ENCODE measurements around the gene OXCT1.

Gene OXCT1

GRCh38 chr5:41896230-41896629 lies 26.0 kb upstream of the OXCT1 start:
- H3K4me3 ChIP-seq (ENCODE audit: low read depth, low read length) = no peak overlapping the region
- no peak for DNase-seq (ENCODE audit: low read depth)
- TF ChIP-seq, protein P1, sequence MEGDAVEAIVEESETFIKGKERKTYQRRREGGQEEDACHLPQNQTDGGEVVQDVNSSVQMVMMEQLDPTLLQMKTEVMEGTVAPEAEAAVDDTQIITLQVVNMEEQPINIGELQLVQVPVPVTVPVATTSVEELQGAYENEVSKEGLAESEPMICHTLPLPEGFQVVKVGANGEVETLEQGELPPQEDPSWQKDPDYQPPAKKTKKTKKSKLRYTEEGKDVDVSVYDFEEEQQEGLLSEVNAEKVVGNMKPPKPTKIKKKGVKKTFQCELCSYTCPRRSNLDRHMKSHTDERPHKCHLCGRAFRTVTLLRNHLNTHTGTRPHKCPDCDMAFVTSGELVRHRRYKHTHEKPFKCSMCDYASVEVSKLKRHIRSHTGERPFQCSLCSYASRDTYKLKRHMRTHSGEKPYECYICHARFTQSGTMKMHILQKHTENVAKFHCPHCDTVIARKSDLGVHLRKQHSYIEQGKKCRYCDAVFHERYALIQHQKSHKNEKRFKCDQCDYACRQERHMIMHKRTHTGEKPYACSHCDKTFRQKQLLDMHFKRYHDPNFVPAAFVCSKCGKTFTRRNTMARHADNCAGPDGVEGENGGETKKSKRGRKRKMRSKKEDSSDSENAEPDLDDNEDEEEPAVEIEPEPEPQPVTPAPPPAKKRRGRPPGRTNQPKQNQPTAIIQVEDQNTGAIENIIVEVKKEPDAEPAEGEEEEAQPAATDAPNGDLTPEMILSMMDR (IDR thresholded peaks at IDR 0.05; ENCODE audit: low read depth, low read length, missing control alignments) = no peak

DNA sequence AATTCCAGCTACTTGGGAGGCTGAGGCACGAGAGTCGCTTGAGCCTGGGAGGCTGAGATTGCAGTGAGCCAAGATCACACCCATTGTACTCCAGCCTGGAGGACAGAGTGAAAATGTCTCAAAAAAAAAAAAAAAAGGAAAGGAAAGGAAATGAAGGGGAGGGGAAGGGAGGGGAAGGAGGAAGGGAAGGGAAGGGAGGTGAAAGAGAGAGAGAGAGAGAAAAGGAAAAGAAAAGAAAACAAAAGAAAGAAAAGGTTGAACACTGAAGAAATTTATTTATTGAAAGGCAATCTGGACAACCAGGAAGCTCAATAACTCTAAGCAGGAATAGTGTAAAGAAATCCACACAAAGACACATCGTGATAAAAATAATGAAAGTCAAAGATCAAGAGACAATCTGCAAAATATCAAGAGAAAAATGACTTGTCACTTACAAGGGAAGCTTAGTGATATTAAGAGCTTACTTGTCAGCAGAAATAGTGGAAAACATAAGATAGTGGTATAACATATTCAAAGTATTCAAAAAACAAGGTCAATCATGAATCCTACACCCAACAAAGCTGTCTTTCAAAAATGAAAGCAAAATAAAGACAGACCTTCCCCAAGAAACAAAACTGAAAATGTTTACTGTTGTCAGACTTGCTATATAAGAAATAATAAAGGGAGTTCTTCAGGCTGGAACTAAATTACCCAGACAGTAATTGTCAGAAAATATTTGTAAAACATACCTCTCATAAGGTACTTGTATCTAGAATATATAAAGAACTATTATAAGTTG lies 23.0 kb upstream of the OXCT1 start:
- no peak for DNase-seq (ENCODE audit: low read depth)
- TF ChIP-seq, protein P1 (IDR thresholded peaks at IDR 0.05; ENCODE audit: low read depth, low read length, missing control alignments) = no peak
- H3K4me3 ChIP-seq (ENCODE audit: low read depth, low read length) = no peak overlapping the region

GRCh38 chr5:41892031-41892430 lies 21.8 kb upstream of the OXCT1 start:
- TF ChIP-seq, protein P1 (IDR thresholded peaks at IDR 0.05; ENCODE audit: low read depth, low read length, missing control alignments) = no peak
- no peak overlapping the region for H3K4me3 ChIP-seq (ENCODE audit: low read depth, low read length)
- DNase-seq (ENCODE audit: low read depth) = no peak

- TF ChIP-seq, protein P1 (IDR thresholded peaks at IDR 0.05; ENCODE audit: low read depth, low read length, missing control alignments) = no peak
- DNase-seq (ENCODE audit: low read depth) = no peak
- H3K4me3 ChIP-seq (ENCODE audit: low read depth, low read length) = no peak overlapping the region
These were observed 21.0 kb upstream of the OXCT1 start for GRCh38 chr5:41891066-41891707.

GRCh38 chr5:41885286-41885685 lies 15.1 kb upstream of the OXCT1 start:
- no peak overlapping the region for H3K4me3 ChIP-seq (ENCODE audit: low read depth, low read length)
- no peak for DNase-seq (ENCODE audit: low read depth)
- TF ChIP-seq, protein P1 (IDR thresholded peaks at IDR 0.05; ENCODE audit: low read depth, low read length, missing control alignments) = no peak

- TF ChIP-seq, protein P1 (IDR thresholded peaks at IDR 0.05; ENCODE audit: low read depth, low read length, missing control alignments) = no peak
- no peak overlapping the region for H3K4me3 ChIP-seq (ENCODE audit: low read depth, low read length)
- DNase-seq (ENCODE audit: low read depth) = no peak
These were observed 13.7 kb upstream of the OXCT1 start for GRCh38 chr5:41883936-41884335.
